ENCODE data around the gene RNF186.
"Not testable (repeated sequence)": the region's sequence is repeated elsewhere in the genome, so short reads cannot be mapped to it uniquely, and the experiment has no call there.

RNF186 gene, protein sequence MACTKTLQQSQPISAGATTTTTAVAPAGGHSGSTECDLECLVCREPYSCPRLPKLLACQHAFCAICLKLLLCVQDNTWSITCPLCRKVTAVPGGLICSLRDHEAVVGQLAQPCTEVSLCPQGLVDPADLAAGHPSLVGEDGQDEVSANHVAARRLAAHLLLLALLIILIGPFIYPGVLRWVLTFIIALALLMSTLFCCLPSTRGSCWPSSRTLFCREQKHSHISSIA

GRCh38 chr1:19814681-19815503 lies at the start of gene RNF186:
Gene RNF186 (minus strand): TSS chr1:19815283. CDS start chr1:19815101, 182 bp downstream.
- DNase-seq (ENCODE audit: low read depth in 2 of 2), result no peak

DNA sequence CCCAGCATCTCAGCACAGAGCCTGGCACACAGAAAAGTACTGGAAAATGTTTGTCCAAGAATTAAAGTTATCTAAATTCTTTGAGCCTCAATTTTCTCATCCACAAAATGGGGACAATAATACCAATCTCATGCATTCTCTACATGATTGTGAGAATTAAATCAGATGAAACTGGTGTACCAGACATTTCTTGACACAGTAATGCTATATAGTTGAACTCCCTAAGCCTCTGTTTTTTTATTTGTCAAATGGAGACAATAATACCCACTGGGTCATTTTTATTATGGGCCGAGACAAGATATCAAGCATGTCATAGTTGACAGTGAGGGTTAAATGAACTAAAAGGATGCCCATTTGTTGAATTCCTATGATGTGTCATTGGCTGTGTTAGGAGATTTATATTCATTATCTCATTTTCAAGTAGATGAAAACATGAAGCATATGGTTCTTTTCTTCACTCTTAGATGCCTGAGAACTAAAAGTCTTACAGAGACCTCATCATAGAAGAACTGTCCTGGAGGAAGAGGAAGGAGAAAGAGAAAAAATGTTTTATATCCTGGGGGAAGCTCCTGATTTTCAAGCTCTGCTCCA lies 49.6 kb upstream of the RNF186 start:
- DNase-seq (ENCODE audit: low read depth in 2 of 2), result no peak

GRCh38 chr1:19862944-19863343 lies 47.9 kb upstream of the RNF186 start:
- DNase-seq (ENCODE audit: low read depth in 2 of 2), result no peak

GRCh38 chr1:19861842-19862530 lies 46.9 kb upstream of the RNF186 start:
- no peak for DNase-seq (ENCODE audit: low read depth in 2 of 2)

DNA sequence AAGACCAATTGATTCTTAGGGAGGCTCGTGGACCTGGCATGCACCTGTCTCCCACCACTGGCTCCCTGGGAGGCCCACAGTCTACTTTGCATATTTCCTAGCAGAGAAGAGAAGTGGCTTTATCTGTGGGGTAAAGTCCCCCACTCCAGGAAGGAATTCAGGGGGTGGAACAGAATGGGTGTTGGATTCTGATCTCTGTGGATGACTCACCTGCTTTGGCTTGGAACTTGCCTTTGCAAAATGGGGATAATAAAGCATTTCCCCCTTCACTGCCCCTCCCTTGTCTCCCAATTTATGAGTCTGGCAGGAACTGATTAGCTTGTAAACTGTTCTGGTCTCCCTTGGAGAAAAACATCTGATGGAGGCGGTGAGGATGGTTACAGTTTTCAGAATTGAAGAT lies 46.0 kb upstream of the RNF186 start:
- no peak for DNase-seq (ENCODE audit: low read depth in 2 of 2)

GRCh38 chr1:19860418-19860817 lies 45.3 kb upstream of the RNF186 start:
- DNase-seq (ENCODE audit: low read depth in 2 of 2), result no peak

DNA sequence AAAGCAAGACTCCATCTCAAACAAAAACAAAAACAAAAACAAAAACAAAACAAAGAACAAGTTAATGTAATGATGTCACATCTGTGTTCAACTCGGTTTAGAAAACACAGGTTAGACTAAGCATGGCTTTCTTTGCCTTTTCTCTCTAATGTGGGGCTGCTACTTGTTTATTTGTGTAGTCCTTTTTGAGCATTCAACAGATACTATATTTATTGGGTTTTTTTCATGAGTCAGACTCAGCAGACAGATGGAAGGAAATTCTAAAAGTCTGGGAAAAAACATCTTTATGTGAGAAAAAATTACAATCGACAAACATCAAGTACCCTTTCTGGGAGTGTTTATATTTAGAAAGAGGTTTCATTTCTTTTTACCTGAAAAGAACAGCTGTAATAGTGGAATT lies 44.8 kb upstream of the RNF186 start:
- no peak for DNase-seq (ENCODE audit: low read depth in 2 of 2)

- no peak for DNase-seq (ENCODE audit: low read depth in 2 of 2)
Observed at GRCh38 chr1:19858893-19859292, 43.8 kb upstream of the RNF186 start.

DNA sequence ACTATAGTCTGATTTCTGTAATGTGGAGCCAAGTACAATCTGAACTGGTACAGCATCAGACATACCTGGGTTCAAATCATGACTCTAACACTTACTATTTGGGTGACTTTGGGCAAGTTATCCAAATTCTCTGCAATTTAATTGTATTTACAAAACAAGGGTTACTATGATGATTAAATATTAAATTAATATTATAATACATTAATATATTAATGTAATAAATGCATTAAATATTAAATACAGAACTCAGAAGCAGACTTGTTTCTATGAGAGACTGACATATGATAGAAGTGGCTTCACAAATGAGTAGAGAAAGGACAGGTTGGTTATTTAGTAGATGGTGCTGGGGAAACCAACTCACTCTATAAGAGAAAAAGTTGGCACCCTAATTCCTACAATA lies 39.8 kb upstream of the RNF186 start:
- no peak for DNase-seq (ENCODE audit: low read depth in 2 of 2)

DNA sequence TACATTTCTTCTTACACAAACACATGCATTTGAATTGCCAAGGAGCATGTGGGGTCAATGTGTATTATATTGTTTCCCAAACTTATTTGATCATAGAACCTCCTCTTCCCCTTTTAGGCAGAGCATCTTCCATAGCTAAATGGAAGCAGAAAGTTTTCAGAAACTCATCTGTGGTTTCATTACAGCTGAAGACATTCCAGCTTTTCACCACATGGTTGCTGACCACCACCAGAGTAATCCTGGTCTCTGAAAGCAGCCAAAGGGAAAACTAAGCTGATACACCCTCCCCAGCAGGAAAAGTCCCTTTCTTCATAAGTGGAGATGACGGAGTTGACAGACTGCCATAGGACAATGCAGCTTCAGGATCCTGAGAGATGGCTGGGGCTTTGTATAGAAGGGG lies 37.0 kb upstream of the RNF186 start:
- DNase-seq (ENCODE audit: low read depth in 2 of 2), result no peak

DNA sequence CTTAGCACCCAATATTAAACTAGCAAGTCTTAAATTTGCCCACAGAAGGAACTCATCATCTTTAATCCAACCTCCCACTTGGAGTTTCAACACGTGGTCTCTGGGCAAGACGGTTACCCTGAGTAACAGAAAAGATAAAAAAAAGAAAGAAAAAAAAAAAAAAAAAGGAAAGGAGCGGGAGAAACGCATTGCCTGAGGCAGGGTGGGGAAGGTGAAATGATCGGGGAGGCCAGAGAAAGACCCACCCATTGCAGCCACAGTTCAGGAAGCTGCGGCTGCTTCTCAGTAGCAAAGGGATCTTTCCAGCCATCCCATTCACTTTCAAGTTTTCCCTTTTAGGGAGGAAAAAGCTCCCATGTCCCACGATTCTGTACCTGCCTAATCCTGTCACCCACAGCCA lies 35.1 kb upstream of the RNF186 start:
- no peak for DNase-seq (ENCODE audit: low read depth in 2 of 2)

DNA sequence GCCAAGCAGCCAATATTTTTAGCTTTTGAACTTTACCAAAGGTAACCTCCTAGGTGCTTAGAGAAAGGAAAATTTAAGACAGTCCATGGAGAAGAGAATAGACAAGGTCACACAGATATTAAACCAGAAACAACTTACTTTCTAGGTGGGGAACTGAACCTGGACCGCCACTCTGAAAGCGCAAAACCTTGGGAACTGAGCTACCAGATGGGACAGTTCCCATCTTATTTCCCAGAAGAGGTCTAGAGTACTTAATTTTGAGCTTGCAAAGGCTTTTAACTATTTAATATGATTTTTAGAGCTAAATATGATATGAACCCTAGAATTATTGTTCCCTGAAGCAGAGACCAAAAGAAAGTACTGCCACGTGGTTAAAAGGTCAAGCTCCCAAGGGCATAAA lies 34.2 kb upstream of the RNF186 start:
- not testable (repeated sequence) for DNase-seq (ENCODE audit: low read depth in 2 of 2)

GRCh38 chr1:19847334-19847733 lies 32.3 kb upstream of the RNF186 start:
- not testable (repeated sequence) for DNase-seq (ENCODE audit: low read depth in 2 of 2)

GRCh38 chr1:19846338-19846737 lies 31.3 kb upstream of the RNF186 start:
- DNase-seq (ENCODE audit: low read depth in 2 of 2), result no peak

- no peak for DNase-seq (ENCODE audit: low read depth in 2 of 2)
Observed at GRCh38 chr1:19845555-19845954, 30.5 kb upstream of the RNF186 start.

- no peak for DNase-seq (ENCODE audit: low read depth in 2 of 2)
Observed at GRCh38 chr1:19844731-19845495, 29.8 kb upstream of the RNF186 start.

GRCh38 chr1:19840228-19840627 lies 25.1 kb upstream of the RNF186 start:
- no peak for DNase-seq (ENCODE audit: low read depth in 2 of 2)

- DNase-seq (ENCODE audit: low read depth in 2 of 2), result no peak
Observed at GRCh38 chr1:19837866-19838265, 22.8 kb upstream of the RNF186 start.

GRCh38 chr1:19835578-19835977 lies 20.5 kb upstream of the RNF186 start:
- no peak for DNase-seq (ENCODE audit: low read depth in 2 of 2)

GRCh38 chr1:19831441-19831840 lies 16.4 kb upstream of the RNF186 start:
- no peak for DNase-seq (ENCODE audit: low read depth in 2 of 2)

DNA sequence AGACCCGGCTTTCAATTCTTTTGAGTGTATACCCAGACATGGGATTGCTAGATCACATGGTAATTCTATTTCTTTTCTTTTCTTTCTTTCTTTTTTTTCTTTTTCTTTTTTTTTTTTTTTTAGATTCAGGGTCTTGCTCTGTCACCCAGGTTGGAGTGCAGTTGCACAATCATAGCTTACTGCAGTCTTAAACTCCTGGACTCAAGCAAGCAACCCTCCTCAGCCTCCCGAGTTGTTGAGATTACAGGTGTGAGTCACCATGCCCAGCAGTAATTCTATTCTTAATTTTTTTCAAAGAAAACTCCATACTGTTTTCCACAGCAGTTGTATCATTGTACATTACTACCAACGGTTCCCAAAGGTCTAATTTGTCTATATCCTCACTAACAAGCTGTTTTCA lies 13.5 kb upstream of the RNF186 start:
- DNase-seq (ENCODE audit: low read depth in 2 of 2), result no peak

DNA sequence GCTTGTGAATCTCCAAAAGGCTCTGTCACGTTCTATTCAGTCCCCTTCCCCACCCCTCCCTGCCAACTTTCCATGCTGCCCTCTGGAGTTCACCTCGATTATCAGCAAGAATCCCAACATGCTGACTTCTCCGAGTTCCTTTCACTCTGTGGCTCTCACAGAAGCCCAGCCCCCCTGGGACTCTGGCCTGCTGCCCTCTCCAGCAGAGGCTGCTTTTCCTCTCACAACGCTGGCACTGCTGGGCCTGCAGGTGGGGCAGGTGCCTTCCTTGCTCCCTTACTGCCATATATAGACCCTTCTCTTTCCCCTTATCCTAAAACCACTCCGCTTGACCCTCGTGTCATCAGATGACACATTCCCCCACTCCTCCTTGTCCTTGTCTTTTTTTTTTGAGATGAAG lies 10.2 kb upstream of the RNF186 start:
- no peak for DNase-seq (ENCODE audit: low read depth in 2 of 2)
